Stimulated activated CD4-positive, alpha-beta T cell treated with anti-CD3 and anti-CD28 coated beads, Interleukin-2, amount 100 ng/mL, for 24 hours (primary cell): ENCODE data around the gene ST6GALNAC1.

ENCODE experiments used
- DNase-seq, 2 donors: peaks; one replicate each; pipeline ENCODE4 v3.0.0-alpha.2; 2020

The ST6GALNAC1 gene

GRCh38 chr17:76575570-76575969 lies 68.0 kb downstream of the ST6GALNAC1 start:
- no peak for DNase-seq
